Keratinocyte (primary cell): ENCODE results near the gene TRIM52. TPM values are rescaled to one million over a fixed set of nuclear protein-coding genes. Genes with fewer than 3 reads are reported as not detected.

Experiments
- DNase-seq: peaks from one replicate; pipeline ENCODE4 v3.0.0-alpha.2; 2011; ENCODE audit warnings: low read depth, missing footprints, low spot score
- FAIRE-seq: peaks from 2 replicates; lab custom pipeline; 2011; peaks lifted over from hg19 to GRCh38; lab: Jason Lieb, UNC
- H2AFZ ChIP-seq: 2 replicates; pipeline ENCODE4 v1.6.0; 2012; ENCODE audit warnings: low read length, control low read depth, inconsistent platforms; ENCODE audit not compliant: control insufficient read depth
- H3K27ac ChIP-seq: 2 replicates; pipeline ENCODE4 v1.5.1; 2011; ENCODE audit warnings: low read length; ENCODE audit not compliant: control insufficient read depth, insufficient read depth
- H3K27me3 ChIP-seq: 3 replicates; pipeline ENCODE4 v1.6.0; 2011; ENCODE audit warnings: low read length; ENCODE audit not compliant: control insufficient read depth, insufficient read depth; ENCODE audit errors: extremely low read depth
- H3K36me3 ChIP-seq, 2 experiments: 2 replicates in 1 of 2; 3 replicates in 1 of 2; pipeline ENCODE4 v1.5.1; 2011; ENCODE audit warnings: low read length in 2 of 2, mild to moderate bottlenecking in 1 of 2; ENCODE audit not compliant: control insufficient read depth in 2 of 2, insufficient read depth in 2 of 2; ENCODE audit errors: extremely low read depth in 1 of 2
- H3K4me1 ChIP-seq: 3 replicates; pipeline ENCODE4 v1.5.1; 2011; ENCODE audit warnings: low read length; ENCODE audit not compliant: control insufficient read depth, insufficient read depth; ENCODE audit errors: extremely low read depth
- H3K4me2 ChIP-seq: 3 replicates; pipeline ENCODE4 v1.6.0; 2011; ENCODE audit warnings: low read depth, low read length; ENCODE audit not compliant: control insufficient read depth, insufficient read depth; ENCODE audit errors: extremely low read depth
- H3K4me3 ChIP-seq, 3 experiments: fragments of 200-600 bp in 1 of 3; sonication (generic) in 1 of 3; 2 replicates in 2 of 3; 3 replicates in 1 of 3; pipeline ENCODE4 v1.5.1; 2011 to 2016; ENCODE audit warnings: low read length in 3 of 3, mild to moderate bottlenecking in 3 of 3, control low read depth in 2 of 3, inconsistent platforms in 1 of 3, low read depth in 1 of 3, mixed read lengths in 1 of 3, mixed run types in 1 of 3, moderate library complexity in 1 of 3; ENCODE audit not compliant: control insufficient read depth in 2 of 3, insufficient read depth in 2 of 3; ENCODE audit errors: extremely low read depth in 1 of 3
- H3K79me2 ChIP-seq: 2 replicates; pipeline ENCODE4 v1.6.0; 2012; ENCODE audit warnings: low read length; ENCODE audit not compliant: control insufficient read depth, insufficient read depth
- H3K9ac ChIP-seq: 3 replicates; pipeline ENCODE4 v1.6.0; 2011; ENCODE audit warnings: low read length; ENCODE audit not compliant: control insufficient read depth, insufficient read depth; ENCODE audit errors: extremely low read depth
- H3K9me1 ChIP-seq: 3 replicates; pipeline ENCODE4 v1.6.0; 2011; ENCODE audit warnings: low read length; ENCODE audit not compliant: control insufficient read depth, insufficient read depth; ENCODE audit errors: extremely low read depth
- H3K9me3 ChIP-seq: 2 replicates; pipeline ENCODE4 v1.5.1; 2012; ENCODE audit warnings: low read depth, low read length; ENCODE audit not compliant: control insufficient read depth
- H4K20me1 ChIP-seq: 3 replicates; pipeline ENCODE4 v1.6.0; 2011; ENCODE audit warnings: low read length; ENCODE audit not compliant: control insufficient read depth, insufficient read depth; ENCODE audit errors: extremely low read depth
- EZH2 ChIP-seq: IDR thresholded peaks from one replicate; pipeline ENCODE4 v1.6.1; 2012; ENCODE audit warnings: inconsistent platforms, mild to moderate bottlenecking, low read length, moderate library complexity
- dilution Hi-C: fragments of 300-500 bp; cut with MboI; formaldehyde crosslinking; loops from one replicate; pipeline ENCODE4 v1.7.0; 2020; ENCODE audit warnings: low sequenced_read_pairs; ENCODE audit not compliant: extremely low pct_ligation_motif_present
- polyA plus RNA-seq, 5 experiments: library from polyadenylated mRNA; depleted of rRNA in 3 of 5; stranded (reverse) in 3 of 5; stranded (forward) in 1 of 5; unstranded in 1 of 5; fragments of >200 nt; gene quantifications; 1 replicate in 1 of 5; 2 replicates in 3 of 5; 3 replicates in 1 of 5; pipeline versions ENCODE4 v1.2.1 to v1.2.3, GENCODE V29; 2011 to 2012; ENCODE audit warnings: missing spikeins in 2 of 5, low read depth in 1 of 5, low replicate concordance in 1 of 5
- TF ChIP-seq, protein P1 (sequence below), 3 experiments: IDR thresholded peaks in 1 of 3; conservative IDR thresholded peaks in 1 of 3; optimal IDR thresholded peaks in 1 of 3; 2 replicates in 2 of 3; 3 replicates in 1 of 3; pipeline versions ENCODE3 to v1.5.1; 2011; ENCODE audit warnings: low read length in 3 of 3, mild to moderate bottlenecking in 3 of 3, moderate library complexity in 2 of 3, control low read depth in 1 of 3, inconsistent platforms in 1 of 3; ENCODE audit not compliant: insufficient read depth in 2 of 3; ENCODE audit errors: extremely low read depth in 1 of 3

TRIM52 gene
- polyA plus RNA-seq, 1 donor (not counting 4 experiments of a cell fraction or from before 2014, with no cell fraction given), result 7.5 TPM

DNA sequence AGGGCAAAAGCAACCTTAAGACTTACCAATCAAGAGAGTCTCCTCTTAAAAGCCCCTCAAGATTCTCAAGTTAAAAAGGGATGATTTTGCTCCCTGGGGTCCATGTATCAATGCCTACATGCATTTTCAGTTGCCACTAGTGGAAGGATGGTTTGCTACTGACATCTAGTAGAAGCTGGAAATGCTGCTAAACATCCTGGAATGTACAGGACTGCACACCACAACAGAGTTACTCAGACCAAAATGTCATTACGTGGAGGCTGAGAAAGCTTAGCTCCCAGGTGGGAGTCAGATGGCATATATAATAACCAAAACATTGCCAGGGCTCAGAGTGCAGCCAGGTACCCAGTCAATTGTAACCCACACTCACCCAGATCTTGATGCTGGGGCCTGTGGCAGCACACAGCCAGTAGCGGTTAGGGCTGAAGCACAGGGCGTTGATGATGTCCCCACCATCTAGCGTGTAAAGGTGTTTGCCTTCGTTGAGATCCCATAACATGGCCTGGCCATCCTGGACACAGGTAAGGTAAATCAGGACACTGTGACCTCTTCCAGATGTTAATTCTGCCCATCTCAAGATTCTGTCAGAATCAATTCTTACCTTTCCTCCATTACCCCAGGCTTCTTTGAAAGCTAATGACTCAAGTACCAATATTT is 23.1 kb downstream of the TRIM52 start:
- Histone ChIP-seq H3K4me2 (no peak overlapping the region), H2AFZ (no peak overlapping the region), H3K27ac (no peak overlapping the region), H3K4me1 (peaks cover 8% of the 10 kb centered on the region), H3K9me3 (no peaks in the 10 kb centered on the region), H3K79me2 (peaks cover 53% of the 10 kb centered on the region), H3K27me3 (no peaks in the 10 kb centered on the region), H3K4me3 (no peak overlapping the region), H3K9me1 (no peaks in the 10 kb centered on the region), H3K36me3 (peaks cover 46 to 70% of the 10 kb centered on the region in 2 experiments), H4K20me1 (peaks cover 59% of the 10 kb centered on the region), H3K9ac (no peak overlapping the region)
- TF ChIP-seq, protein P1, sequence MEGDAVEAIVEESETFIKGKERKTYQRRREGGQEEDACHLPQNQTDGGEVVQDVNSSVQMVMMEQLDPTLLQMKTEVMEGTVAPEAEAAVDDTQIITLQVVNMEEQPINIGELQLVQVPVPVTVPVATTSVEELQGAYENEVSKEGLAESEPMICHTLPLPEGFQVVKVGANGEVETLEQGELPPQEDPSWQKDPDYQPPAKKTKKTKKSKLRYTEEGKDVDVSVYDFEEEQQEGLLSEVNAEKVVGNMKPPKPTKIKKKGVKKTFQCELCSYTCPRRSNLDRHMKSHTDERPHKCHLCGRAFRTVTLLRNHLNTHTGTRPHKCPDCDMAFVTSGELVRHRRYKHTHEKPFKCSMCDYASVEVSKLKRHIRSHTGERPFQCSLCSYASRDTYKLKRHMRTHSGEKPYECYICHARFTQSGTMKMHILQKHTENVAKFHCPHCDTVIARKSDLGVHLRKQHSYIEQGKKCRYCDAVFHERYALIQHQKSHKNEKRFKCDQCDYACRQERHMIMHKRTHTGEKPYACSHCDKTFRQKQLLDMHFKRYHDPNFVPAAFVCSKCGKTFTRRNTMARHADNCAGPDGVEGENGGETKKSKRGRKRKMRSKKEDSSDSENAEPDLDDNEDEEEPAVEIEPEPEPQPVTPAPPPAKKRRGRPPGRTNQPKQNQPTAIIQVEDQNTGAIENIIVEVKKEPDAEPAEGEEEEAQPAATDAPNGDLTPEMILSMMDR (optimal IDR thresholded peaks at IDR 0.05 in 1 of 3, IDR thresholded peaks at IDR 0.05 in 1 of 3, conservative IDR thresholded peaks at IDR 0.05 in 1 of 3; ENCODE audit: extremely low read depth in 1 of 3, insufficient read depth in 2 of 3, low read length in 3 of 3), result no peak
- TF ChIP-seq EZH2, result no peak
- dilution Hi-C loops, result no loop called here
- DNase-seq (no peak), FAIRE-seq (no peak)

DNA sequence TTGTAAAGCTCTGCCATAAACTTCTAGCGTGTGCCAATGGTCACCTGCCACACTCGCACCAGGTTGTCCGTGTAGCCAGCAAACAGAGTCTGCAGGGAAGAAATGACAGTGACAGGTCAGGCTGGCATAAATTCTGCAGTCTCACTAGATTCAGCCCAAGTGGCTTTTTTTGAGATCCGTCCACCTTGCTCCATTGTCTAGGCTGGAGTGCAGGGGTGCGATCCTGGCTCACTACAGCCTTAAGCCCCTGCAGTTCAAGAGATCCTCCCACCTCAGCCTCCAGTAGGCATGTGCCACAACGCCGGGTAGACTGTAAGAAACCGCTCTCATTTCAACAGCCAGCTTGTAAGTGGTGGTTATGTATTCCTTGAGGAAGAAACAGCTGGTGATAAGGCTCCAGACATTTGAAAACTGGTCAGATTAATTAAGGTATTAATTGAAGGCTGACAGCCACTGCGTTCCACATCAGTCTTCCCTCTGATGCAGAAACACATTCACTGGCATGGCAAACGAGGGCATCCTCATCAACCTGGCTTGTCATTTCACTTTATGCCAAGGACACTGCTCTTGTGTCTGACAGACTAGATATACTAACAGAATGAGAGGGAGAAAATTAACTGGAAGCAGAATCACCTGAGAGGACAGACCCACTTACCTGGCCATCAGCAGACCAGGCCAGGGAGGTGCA is 23.8 kb downstream of the TRIM52 start:
- H3K9ac ChIP-seq, result no peak overlapping the region
- DNase-seq, result no peak

More for the DNA sequence above, 23.8 kb downstream of the TRIM52 start:
- Histone ChIP-seq H4K20me1 (peaks cover 61% of the 10 kb centered on the region), H3K4me1 (peaks cover 8% of the 10 kb centered on the region), H3K4me3 (no peak overlapping the region), H3K27me3 (no peaks in the 10 kb centered on the region), H3K36me3 (peaks cover 50 to 62% of the 10 kb centered on the region in 2 experiments), H3K79me2 (peaks cover 45% of the 10 kb centered on the region), H2AFZ (no peak overlapping the region), H3K27ac (no peak overlapping the region), H3K9me3 (no peaks in the 10 kb centered on the region), H3K4me2 (no peak overlapping the region), H3K9me1 (no peaks in the 10 kb centered on the region)
- TF ChIP-seq, protein P1 (optimal IDR thresholded peaks at IDR 0.05 in 1 of 3, IDR thresholded peaks at IDR 0.05 in 1 of 3, conservative IDR thresholded peaks at IDR 0.05 in 1 of 3; ENCODE audit: extremely low read depth in 1 of 3, insufficient read depth in 2 of 3, low read length in 3 of 3), result no peak
- no peak for TF ChIP-seq EZH2
- dilution Hi-C loops, result no loop called here
- FAIRE-seq, result no peak
